Measurements from ENCODE around the gene DES.
"Not testable (repeated sequence)": the region's sequence is repeated elsewhere in the genome, so short reads cannot be mapped to it uniquely, and the experiment has no call there.

DES gene

GRCh38 chr2:219418155-219419011, at the start of gene DES:
Gene DES, plus strand, starts transcription at chr2:219418377. Its CDS starts 86 bp downstream, at chr2:219418463.
- FAIRE-seq: no peak

- FAIRE-seq: no peak
Measured at GRCh38 chr2:219368690-219369191, 49.4 kb upstream of the DES start.

DNA sequence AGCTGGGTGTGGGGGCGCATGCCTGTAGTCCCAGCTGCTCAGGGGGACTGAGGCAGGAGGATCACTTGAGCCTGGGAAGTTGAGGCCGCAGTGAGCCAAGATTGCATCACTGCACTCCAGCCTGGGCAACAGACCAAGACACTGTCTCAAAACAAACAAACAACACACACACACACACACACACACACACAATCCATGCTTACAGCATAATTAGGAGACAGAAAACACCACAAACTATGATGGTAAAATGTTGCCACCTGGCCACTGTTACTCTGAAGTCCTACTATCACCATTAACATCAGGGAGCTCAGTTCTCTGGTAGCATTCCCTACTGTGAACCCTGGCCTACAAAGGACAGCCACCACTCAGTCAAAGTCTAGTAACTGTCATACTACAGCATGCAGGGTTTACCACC, 48.7 kb upstream of the DES start:
- FAIRE-seq: no peak

DNA sequence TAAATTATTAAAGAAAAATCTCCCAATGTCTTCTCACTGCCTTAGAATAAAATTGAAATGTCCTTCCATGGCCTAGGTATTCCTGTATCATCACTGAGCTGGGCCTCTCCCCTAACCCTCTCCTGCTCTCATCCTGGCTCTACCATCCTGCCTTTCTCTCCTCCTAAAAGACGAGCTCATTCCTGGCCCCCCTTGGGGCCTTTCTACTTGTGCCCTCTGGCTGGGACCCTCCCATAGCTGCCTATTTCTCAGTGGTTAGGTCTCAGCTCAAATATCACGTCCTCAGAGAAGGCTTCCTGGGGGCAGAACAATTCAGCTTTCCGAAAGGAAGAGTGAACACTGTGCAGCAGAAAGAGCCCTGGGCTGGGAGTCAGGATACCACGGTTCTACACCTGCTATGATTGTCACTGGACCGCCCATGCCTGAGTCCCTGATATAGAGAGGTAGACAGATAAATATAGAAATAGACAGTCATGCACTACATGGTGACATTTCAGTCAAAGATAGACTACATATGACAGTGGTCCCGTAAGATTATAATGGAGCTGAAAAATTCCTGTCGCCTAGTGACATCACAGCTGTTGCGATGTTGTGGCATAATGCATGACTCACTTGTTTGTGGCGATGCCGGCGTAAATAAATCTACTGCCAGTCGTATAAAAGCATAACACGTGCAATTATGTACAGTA, 39.9 kb upstream of the DES start:
- FAIRE-seq: no peak

GRCh38 chr2:219380926-219381325, 37.3 kb upstream of the DES start:
- FAIRE-seq: no peak

DNA sequence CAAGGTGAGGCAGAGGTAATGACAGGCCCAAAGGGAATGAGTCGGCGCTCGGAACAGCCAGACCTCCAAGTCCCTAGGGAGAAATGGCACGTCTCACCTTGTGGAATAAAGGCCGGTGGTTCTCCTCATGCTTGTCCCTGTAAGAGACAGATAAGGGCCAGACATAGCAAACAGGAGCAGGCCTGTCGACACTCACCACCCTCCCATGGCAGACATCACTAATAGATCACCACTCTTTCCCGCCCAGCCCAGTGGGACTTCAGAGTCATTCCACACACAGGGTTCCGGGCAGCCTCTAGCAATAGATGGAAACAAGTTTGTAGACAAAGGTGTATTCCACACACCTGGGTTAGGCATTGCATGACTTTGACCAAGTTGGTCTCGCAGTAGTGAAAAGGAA, 36.7 kb upstream of the DES start:
- no peak for FAIRE-seq

DNA sequence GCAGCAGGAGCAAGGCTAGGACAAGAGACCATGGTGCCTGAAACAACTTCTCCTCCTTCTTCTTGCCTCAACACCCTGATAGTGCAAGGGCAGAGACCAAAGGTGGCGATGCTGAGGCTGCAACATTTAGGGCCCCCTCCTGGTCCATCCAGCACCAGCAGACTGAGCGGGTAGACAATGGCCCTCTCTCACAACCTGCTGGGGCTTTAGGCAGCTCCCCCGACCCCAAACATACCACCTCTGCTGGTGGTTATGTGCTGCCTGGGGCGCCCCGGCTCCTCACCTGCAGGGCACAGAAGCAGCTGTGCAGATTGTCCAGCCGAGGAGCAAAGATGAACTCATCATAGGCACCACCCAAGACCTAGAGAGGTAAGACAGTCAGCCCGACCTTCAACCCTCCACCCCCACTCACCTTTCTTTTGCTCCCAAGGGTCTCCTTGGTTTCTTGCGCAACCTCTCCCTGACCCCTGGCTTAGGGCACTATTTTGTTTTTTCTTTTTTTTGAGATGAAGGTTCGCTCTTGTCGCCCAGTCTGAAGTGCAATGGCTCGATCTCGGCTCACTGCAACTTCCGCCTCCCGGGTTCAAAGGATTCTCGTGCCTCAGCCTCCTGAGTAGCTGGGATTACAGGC, 34.0 kb upstream of the DES start:
- no peak for FAIRE-seq

DNA sequence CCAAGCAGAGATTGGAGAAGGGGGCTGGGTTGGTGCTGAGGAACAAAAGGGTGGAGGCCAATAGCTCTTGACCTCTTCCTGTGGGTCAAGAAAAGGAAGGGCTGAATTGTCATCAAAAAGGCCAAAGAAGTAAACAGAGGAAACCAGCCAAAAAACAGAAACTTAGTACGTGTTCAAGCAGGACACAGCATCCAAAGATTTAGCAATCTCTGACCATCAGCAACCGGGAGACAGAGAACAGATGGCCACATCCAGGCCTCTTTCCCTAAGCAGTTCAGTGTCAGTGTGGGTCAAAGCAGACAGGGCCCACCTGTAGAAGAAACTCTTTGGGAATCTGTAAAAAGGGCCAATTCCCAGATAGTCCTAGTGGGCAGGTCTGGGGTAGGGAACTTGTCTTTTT, 33.3 kb upstream of the DES start:
- FAIRE-seq: no peak

GRCh38 chr2:219385958-219386520, 32.1 kb upstream of the DES start:
- no peak for FAIRE-seq

DNA sequence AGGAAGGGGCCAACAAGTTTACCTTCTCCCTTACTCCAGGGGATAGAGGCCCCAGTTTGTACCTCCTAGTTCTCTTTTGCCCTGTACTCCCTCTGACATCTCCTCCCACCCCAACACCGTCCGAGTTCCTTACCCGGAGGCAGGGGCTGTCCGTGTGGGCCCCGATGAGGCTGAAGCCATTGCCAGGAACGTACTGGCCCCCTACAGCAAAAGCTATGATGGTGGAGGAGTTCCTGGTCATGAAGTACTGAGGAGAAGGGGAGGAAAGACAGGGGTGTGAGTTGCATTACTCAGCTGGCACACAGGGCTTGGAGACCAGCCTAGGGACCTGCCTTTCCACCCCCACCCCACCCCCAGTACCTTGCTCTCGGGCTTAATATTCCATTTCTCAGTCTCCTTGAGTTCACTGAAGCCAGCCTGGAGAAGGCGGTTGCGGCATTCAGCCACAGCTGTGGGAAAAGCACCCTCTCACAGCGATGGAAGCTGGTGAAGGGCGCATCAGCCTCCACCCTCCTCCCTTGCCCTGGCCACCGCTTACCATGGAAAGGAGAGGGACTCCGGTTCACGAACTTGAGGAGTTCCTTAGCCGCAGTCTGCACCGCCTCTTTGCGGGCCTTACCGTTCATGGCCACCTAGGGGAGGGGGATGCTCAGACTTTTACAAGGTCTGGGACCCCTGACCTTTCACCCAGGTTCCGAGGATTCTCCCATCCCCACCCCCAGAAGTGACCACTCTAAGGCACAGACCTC, 31.5 kb upstream of the DES start:
- FAIRE-seq: no peak

DNA sequence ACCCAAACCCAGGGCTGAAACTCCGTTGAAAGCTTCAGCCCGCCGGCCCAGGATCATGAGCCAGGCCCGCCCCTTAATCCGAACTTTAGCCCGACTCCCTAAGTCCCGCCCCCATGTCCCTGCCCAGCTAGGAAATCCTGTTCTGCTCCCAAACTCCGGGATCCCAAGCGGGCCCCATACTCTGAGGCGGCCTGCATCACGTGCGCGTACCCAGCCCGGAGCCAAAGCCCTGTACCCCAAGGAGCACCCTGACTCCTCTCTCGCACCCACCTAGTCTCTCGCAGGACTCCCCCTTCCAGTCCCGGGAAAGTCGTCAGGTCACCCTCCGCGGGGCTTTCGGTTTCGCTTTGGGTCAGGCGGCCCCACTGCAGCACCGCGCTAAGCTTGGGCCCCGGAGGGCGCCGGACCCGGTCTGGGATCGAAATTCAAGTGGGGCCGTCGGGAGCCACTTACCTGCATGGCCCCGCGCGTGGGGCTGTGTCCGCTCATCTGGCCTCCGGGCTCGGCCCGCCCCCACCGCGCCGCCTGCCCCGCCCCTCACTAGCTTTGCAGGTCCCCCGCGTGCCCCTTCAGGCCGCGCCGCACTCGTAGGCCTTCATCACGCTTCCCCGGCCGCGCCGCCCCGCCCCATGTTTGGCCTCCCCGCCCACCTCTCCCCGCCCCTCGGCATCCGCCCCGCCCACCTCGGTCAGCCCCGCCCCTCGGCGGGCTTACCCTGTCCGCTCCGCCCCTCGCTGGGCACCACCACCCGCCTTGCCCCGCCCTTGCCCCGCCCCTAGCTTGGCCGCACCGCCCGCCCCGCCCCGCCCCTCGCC, 30.7 kb upstream of the DES start, which contains the start of gene DNPEP:
TSS of gene DNPEP (minus strand) at position 607 of the 815 bp plus-strand sequence. CDS start at position 489, 118 bp downstream.
- no peak for FAIRE-seq

GRCh38 chr2:219388121-219388906, 29.9 kb upstream of the DES start:
- no peak for FAIRE-seq

GRCh38 chr2:219388907-219389156, 29.3 kb upstream of the DES start:
- no peak for FAIRE-seq

GRCh38 chr2:219392754-219393153, 25.4 kb upstream of the DES start:
- no peak for FAIRE-seq

DNA sequence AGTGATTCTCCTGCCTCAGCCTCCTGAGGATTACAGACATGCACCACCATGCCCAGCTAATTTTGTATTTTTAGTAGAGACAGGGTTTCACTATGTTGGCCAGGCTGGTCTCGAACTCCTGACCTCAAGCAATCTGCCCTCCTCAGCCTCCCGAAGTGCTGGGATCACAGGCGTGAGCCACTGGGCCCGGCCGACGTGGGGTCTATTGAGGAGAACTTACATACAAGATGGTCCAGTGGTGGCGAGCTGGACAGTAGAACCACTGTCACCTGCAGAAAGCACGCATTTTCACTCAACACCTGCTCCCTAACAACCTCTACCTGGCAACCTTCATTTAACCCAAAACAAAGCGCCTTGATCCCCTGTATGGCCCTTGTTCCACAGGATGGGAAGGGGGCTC, 23.1 kb upstream of the DES start:
- FAIRE-seq: not testable (repeated sequence)

- no peak for FAIRE-seq
Measured at GRCh38 chr2:219395609-219396008, 22.6 kb upstream of the DES start.

- FAIRE-seq: no peak
Measured at GRCh38 chr2:219396863-219397457, 21.2 kb upstream of the DES start.

DNA sequence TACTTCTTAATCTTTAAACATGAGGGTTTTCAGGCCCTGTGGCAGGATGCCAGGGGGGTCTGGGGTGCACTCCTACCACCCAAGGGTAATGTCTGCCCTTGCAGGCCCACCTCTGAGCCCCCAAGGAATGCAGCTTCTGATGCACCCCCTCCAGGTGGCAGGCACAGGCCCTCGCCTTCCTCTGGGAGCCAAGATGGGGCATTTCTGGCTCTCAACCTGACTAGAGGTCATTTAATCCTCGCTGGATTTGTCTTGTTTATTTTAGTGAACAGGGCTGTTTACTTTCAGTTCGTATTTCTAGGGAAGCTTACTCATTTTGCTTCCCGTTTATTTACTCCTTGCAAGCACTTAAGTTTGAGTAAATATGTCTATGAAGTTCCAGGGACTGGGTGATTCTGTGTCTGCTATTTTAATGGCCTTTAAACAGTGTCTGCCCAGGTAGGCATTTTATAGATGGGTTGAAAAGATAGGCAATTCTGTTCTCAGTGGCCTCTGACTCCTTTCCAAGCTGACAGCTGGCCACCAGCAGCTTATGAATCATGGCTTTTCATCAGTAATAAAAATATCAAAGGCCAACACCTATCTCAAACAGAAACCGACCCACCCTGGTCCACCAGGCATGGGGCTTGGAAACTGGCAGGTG, 19.3 kb upstream of the DES start:
- no peak for FAIRE-seq

DNA sequence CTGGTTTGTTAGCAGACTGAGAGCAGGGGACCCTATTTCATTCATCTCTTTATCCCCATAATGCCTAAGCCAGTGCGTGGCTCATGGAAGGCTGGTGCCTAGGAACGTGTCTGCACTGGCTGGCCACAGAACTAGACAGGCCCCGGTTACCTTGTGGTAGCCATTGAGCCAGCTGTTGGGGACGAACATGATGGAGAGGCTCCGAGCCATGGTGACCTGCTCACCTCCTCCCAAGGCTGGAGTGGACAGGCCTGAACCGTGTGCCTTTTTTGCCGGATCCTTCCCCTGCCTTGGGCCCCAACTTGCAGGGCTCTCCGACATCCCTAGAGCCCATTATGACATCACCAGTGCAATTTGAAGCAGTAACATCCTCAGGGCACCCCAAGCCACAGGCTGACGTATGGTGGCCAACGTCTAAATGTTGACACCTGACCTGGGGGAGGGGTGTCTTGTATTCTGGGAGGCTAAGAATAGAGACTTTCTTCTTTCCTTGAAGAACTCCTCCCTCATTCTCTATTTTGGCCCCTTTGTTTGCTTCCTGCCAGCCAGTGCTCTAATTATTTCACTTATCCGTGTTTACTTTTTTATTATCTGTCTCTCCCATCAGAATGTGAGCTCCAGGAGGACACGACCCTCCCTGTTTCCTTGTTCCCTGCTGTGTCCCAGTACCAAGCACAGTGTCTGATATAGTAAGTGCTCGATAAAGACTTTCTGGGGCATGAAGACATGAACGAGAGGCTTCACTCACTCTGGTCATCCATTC, 18.3 kb upstream of the DES start:
- no peak for FAIRE-seq
